NCI-H524 (cell line): ENCODE data around the gene ISG20L2.

Experiments used
- DNase-seq, 2 experiments: peaks; one replicate each; lab custom pipeline; 2025; lab: John Stamatoyannopoulos, UW

ISG20L2 gene

DNA sequence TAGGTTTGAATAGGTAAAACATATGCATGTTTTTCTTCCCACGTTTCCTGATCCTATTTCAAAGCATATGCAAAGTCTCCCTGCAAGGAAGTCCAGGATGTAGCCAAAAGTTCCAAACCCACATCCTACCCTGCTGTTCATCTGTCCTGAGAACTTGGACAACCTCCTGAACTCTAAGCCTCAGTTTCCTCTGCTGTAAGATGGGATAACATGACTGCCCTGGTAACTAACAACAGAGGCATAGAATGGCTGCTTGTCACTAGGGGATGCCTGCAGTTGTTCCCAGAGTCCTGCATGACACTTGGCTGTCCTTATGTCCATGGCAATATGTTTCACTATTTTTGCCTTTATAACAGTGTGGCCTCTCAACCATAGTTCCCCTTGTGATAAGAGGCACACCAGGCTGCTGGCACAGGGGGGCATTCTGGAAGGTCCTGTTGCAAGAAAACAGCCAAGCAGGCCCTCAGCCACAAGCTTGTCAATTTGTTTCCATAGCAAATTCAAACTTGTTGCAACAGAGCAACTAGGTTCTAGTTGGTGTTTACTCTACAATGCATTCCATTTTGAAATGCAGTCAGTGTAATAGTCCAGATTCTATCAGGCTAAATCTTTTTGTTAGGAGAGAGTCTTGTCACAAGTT lies 24.4 kb upstream of the ISG20L2 start:
- no peak for DNase-seq

DNA sequence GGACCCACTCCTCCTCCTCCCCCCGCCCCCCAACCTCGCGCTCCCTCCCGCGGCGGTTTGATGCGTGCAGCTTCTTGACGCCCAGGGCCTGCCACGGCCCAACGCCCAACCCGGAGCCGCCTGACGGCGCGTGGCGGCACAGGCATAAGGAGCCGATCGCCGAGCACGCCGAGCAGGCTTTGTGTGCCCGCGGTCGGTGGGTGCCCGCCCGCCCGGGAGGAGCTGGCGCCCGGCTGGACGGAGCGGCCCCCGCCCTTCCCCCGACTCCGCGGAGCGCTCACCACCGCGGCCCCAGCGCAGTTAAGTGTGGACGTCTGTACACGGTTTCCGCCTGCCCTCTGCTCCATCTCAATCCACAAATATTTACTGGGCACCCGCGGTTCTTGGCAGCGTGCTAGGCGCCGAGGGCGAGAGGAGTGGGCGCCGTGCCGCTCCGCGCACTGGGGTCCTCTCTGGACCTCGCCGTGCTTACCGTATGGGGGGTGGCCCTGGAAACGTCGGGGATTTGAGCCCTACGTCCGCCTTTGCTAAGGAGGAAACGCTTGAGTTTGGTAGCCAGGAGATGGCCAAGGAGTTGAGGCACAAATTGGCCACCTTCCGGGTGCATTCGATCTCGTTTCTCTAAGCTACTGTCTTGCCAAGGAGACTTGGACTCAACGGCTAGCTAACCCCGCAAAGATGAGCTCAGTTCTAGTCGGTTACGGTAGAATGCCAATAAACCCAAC lies 23.4 kb upstream of the ISG20L2 start:
- peak; percentile 88 to 95 for DNase-seq

DNA sequence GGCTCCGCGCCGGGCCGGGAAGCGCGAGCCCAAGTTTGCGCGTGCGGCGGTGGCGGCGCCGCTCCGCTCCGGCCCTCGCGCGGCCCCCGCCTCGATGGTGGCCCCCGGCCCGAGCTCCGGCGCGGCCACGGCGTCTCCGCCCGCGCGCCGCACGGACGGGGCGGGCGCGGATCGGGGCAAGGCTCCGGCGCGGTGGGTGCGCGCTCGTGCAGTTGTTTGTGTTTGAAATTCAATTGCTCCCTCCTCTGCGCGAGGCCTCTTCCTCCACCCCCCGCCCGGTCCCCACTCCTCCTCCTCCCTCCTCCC lies 22.8 kb upstream of the ISG20L2 start, which contains the start of gene HDGF:
Gene HDGF (minus strand): TSS at position 225 of the 306 bp plus-strand sequence. CDS start 246 bp downstream, outside the sequence.
- DNase-seq: no peak

DNA sequence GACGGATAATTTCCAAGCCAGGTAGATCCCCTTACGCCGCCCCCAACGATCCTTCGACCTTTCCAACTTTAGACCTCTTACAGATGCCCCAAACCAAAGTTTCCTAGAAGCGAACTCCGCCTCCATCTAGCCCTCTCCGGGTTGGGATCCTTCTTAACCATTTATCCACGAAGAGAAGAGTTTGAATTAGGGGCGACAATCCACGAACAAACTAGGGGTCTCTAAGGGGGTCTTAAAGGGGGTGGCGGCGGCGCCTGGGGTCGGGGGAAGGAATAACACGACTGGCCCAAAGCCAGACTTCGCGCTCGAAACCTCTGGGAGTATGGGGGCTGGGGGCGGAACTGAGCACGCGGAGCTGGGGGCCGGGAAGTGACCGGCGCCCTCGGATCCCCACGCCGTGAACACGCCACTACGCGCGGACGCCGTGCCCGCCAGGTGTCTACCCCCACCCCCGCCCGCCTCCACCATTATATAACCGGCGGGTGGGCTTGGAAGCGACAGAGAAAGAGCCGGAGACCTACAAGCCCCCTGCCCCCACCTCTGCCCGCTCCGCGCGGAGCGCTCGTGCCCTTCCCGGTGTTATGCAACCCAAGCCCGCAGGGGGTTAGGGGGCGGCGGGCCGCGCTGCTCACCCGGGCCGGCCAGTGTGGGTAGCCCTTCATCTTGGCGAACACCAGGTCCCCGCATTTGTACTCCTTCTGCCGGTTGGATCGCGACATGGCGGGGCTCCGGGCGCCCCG lies 22.3 kb upstream of the ISG20L2 start:
- peak in 1 of 2 experiments; percentile 20 for DNase-seq

DNA sequence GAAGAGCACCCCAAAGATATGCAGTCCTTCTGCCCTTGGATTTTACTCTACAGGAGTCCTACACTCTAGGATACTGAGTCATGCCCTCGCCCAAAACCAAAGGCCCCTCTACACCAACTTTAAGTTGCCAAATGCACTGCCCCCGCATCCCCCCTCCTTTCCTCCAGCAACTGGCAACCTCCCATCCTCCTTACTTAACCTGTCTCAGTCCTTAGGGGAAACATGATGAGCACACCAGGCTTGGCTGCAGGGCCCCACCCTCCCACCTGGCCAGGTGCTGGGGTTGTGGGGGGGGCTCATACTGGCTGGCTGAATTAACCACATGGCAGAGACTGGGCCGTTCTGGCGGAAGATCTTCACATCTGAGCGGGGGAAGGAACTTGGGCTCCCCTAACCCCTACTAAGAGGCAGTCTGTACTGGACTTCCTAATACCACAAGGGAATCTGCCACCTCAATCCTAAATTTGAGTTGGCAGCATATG lies 21.7 kb upstream of the ISG20L2 start:
- DNase-seq: peak in 1 of 2 experiments; percentile 14

DNA sequence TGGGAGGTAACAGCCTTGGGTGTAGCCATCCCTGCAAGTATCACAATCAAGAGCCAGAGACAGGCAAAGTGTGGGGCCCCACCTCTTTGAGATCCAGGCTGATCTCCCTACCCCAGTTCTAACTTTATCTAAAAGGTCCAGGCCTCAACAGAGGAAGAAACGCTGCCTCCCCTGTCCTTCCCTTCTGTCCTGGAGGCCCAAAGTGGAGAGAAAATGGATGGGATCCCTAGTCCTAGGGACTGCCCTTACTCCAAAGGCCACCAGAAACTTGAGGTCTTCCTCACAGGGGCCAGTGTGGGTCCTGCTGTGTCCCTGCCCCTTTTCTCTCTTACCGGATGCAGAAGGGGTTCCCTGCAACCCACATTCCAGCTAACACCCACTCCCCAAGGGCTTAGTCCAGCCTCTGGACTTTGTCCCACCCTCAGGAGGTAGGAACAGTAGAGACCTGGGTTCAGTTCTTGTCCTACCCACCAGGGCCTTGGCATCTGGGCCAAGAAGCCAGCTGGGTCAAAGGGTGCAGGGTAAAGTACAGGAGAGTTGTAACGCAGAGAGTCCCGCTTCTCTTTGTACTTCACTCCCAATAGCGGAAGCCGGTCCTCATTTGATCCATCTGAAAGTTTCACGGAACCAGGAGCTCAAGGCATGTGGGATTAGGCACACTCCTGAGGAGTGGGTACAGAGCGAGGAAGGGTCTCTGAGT lies 21.0 kb upstream of the ISG20L2 start:
- DNase-seq: no peak

DNA sequence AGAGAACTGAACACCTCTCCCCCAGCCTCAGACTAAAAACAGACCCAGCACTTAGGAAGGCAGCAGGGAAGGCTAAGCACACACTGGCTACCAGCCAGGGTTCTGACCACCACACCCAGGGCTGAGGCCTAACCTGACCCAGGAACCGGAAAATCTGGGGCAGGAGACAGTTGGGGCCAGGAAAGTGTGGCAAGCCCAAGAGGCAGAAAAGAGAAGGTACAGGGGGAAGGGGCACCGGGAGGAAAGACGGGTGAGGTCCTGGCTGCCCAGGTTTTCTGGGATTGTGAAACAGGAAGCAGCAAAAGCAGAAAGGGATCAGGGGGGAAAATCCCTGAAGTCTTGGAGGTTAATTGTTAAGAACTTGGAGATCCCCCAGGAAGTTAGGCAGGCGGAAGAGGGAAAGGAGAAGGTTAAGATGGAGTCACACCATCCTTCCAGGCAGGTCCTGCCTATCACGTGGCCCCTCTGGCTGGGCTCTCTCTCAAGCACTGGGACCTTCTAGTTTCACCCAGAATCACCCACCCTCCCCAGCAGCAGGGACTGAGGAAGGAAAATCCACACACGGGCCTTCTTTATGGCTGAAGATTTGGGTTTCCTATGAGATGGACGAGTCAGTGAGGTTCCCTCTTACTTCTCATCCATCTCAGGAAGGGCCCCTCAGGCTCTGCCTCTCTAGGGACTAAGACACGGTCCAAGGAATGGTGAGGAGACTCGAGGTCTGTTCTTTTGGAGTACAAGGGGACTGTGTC lies 20.3 kb upstream of the ISG20L2 start:
- no peak for DNase-seq

DNA sequence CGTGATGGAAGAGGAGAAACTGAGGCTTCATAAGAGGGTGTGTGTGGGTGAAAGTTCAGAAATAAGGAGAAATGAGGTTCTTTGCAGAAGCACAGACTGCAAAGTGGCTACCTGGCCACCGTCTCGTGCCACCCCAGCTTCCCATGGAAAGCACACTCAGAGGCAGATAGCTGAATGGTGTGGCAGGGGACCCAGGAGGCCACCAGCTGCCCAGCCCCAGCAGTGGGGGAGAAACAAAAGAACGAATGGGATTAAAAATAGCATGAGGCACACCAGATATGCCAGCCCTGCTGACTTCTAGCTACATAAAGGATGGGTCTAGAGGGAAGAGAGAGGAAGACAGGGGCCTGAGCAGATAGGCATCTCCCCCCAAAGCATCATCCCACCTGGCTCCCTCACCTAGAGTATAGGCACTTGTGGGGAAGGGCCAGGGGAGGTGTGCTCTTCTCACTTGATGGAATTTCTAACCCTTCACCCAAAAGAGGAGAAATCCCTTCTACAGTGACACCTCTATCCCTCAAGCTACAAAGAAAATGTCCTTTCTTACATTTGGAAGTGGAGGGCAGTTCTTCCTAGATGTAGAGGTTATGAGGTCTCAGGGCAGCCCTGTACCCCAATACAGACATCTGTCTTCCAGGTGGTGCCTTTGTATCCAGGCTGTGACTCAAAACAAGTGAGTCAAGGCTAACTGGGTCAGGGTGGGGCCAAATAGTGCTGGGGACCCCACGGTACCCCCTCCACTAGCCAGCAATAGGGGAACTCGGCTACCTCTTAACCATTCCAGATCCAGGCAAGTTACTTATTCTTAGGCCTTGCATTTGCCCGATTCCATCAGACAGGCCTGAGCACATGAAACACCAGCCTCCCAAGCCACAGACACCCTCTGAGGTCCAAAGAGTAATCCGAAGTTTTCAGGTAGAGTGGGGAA lies 19.4 kb upstream of the ISG20L2 start:
- peak in 1 of 2 experiments; percentile 27 for DNase-seq

DNA sequence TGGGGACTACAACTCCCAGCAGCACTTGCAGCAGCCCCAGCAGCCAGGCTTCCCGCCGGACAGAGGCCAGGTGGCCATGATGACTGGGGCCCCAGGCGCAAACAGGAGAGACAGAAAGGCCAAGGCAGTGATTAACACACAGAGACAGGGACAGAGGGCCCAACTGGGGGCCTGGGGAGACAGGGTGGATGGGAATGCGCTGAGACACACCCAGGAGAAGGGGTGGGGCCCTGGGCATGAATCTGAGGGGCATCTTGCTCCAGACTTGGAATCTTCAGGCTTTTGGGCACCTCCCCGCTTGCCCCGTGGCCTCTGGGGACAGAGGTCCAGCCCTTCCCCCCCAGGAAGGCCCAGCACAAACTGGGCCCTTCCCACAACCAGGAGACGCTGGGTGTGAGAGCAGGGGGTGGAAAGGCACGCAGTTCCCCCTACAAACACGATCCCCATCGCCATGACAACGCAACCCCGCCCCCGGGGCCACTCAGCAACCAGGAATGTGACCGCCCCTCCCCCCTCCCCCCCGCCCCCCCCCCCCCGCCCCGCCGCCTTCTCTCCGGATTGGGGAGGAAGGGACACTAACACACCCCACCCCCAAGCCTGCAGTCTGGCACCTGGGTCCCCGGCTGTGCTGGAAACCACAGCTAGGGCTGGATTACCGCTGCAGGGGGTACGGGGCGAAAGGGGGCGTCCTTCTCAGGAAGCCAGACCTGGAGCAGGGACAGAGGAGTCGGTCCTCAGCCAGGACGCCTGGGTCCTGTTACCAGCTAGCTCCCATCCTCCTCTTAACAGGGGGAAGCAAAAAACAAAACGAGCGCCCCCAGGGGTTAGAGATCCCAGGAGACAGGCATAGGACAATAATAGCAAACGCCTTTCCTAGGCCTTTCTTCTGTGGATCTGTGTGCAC lies 18.4 kb upstream of the ISG20L2 start:
- DNase-seq: peak; percentile 19 to 75

DNA sequence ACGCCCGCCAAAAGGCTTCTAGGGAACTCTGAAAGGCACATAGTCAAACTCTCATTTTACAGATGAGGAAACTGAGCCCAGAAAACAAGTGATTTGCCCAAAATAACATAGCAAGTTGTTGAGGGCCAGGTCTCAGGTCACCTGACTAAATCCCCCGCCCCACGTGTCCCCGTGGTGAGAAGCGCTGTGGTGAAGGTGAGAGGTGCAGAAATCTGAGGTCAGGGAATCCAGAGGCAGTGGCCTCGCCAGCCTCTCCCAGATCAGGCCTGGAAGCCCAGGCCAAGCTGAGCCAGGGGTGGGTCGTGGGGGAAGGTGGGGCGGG lies 17.8 kb upstream of the ISG20L2 start:
- no peak for DNase-seq

DNA sequence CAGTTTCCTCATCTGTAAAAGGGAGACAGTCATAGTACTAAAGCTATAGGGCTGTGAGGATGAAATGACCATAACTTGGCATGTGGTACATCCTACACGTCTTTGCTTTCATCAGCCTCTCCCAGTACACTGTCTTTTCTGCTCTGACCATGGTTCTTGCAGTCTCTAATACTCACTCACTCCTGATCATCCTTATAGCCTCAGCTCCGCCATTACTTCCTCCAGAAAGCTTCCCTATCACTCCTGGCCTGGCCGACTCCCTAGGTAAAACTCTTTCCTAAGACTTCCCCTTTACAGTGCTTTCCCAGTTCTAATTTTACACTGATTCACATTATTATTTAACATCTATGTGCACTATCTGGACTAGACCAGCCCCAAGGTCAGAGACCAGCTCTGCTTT lies 17.3 kb upstream of the ISG20L2 start:
- no peak for DNase-seq

DNA sequence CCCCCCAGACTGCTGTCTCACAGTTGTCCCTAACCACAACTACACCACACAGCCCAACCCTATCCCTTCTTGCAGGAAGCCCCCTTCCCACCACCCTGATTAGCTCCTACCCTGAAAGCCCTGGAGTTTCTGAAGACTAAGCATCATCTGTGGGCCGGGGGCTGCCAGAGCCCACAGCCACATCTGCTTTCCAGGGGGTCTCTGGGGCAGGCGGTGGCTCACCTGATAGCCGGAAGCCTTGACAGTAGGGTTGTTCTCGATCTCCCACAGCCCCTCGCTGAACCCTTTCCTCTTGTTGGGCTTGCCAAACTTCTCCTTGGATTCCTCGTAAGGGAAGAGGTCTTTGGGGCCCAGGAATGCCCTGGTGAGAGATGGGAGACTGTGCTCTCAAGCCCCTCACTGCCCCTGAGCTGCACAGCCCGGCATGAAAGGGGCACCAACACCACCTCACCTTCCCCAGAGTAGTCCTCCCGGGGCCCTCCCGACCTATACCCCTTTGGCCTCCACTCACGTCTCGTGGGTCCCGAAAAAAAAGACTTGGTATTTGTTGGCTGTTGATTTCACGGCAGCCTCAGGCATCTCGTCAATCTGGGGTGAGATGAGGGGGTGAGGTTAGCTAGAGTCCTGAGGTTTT lies 16.3 kb upstream of the ISG20L2 start:
- DNase-seq: no peak

DNA sequence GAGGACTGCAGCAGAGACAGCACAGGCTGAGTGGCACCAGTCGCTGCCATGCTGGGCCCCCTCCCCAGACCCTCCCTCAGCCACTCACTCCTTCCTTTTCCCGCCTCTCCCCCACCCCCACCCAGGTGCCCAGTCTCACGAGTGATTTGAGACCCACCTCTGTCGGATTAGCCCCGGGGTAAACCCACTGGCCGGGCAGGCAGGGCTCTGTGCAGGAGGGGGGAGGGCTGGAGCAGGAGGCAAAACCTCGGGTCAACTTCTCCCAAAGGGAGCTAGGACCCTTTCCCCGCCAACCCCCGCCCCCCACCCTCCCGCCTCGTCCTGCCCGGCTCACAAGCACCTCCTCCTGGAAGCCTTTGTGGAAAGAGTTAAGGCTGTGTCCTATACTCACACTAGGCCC lies 15.8 kb upstream of the ISG20L2 start:
- no peak for DNase-seq

DNA sequence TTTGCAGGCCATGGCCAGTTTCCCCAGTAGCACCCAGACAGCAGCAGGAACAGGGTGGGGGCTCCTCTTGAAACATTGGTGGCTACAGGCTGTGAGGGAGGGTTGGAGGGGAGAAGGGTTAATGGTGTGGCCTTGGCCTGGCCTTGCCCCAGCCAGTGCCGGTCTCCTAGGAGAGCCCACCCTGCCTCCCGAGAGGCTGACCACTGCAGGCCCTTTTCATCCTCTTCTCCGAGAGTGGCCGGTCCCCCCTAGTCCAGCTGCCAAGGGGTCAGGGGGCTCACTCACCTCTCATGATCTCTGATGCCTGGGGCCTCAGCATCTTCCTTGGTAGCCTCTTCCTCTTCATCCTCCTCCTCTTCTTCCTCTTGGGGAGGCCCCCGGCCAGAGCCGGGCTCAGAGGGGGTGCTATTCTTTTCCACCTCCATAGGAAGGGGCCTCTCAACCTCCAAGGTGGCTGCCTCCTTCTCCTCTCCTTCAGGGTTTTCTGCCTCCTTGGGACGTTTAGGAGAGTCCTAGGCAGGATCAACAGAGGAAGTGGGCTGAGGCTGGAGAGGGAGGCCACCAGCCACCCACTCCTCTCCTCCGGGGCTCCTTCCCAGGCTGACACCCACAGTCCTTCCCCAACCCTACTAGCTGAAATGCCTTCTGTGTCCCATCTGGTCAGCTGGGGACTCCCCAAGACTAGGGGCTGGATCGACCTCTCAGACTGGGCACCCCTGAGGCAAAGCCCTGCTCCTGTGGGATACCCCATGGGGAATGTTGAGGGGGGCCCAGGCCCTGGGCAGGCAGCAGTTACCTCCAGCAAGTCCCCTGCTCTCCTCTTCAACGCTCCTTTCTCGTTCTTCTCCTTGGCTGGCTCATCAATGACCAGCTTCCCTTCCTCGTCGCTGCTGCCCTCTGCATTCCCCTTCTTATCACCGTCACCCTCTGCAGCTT lies 15.1 kb upstream of the ISG20L2 start:
- DNase-seq: no peak

DNA sequence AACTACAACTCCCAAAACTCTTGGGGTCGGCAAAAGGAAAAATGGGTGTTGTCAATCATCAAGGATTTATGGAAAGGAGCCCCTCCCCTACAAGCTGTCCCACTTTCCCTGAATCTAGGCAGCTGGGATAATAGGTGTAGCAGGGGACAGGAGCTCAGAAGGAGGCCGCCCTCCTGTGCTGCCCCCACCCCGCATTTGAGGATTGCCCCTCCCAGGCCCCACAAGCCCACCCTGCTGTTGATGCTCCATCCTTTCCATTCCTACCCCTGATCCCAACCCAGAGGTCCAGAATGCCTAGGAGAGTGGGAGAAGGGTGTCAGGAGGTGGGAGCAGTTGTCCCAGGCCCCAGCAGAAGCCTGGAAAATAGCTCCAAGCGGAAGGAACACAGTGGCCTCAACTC lies 14.2 kb upstream of the ISG20L2 start:
- DNase-seq: peak in 1 of 2 experiments; percentile 21

DNA sequence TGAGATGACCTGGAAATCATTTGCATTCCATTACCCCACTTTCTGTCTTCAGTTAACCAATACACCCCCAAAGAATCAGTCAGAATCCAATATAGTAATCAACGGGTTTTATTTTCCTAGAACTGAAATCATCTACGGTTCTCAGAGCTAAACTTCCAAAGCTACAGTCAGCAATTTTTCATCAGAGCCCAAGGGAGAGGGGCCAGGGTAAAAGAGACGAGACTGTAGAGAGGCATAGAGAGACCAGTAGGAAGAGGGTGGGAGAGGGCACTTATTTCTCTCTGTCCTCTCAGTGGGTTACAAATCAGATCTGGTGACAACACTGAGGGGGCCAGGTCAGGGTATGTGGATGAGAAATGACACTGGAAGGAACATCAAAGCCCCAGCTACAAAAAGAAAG lies 13.5 kb upstream of the ISG20L2 start:
- DNase-seq: no peak

DNA sequence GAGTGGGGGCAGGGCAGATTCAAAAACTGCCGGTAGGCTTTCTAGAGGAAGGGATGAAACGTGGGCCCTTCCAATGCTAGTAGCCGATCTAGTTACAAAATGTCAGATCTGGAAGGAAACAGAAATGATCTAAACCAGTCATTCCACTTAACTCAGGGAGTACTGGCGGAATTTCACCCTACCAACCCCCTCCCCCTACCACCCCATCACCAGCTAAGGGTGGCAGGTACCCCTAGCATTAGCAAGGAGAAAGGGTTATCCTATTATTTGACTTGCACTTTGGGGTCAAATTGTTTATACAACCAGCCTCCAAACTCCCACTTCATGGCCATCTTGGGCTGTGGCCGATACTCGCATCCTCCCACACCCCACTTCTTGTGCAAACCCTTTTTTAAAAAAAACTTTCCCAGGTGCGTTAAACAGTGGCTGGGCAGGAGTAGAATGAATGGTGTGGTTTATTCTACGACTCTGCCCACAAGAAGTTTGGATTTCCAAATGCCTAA lies 13.0 kb upstream of the ISG20L2 start:
- DNase-seq: no peak
